Left cardiac atrium (tissue), 4 donors: Measurements from ENCODE around the gene RIPOR1. TPM values are rescaled to one million over a fixed set of nuclear protein-coding genes. Genes with fewer than 3 reads are reported as not detected.
"Not testable (repeated sequence)": the region's sequence is repeated elsewhere in the genome, so short reads cannot be mapped to it uniquely, and the experiment has no call there.

Experiments used
- ATAC-seq, 2 donors: fragments of 200-7000 bp; cut with Tn5 transposase; one replicate each; pipeline ENCODE4 v1.9.1; 2020; ENCODE audit warnings: mild to moderate bottlenecking in 2 of 2, moderate library complexity in 2 of 2
- DNase-seq: peaks from one replicate; pipeline ENCODE4 v3.0.0-alpha.2; 2020
- intact Hi-C, 2 donors: fragments of 100-400 bp; cut with DNase I; formaldehyde crosslinking; loops; one replicate each; pipeline versions ENCODE4 v1.14.1 to v1.15.1; 2022 to 2023
- long read RNA-seq: library from polyadenylated mRNA; unstranded; transcript quantifications from one replicate; pipeline ENCODE4 v2.0.0, GENCODE V29; 2021
- total RNA-seq, 2 donors: library from RNA; stranded (reverse); fragmentation: NEBNext Ultra II Directional; extraction: Animal tissue kit (Norgen Biotek cat#: 25700); gene quantifications; one replicate each; pipeline ENCODE4 v1.2.1, GENCODE V29; 2021
- donor health status: DM: no; HTN: yes; CAD: no.
- donor health status: DM: no; HTN: yes; CAD: no; lungs with severe emphysema.
- donor health status: DM: yes; HTN: yes; CAD: no.
- donor health status: Dilated cardiomyopathy.

The RIPOR1 gene, protein sequence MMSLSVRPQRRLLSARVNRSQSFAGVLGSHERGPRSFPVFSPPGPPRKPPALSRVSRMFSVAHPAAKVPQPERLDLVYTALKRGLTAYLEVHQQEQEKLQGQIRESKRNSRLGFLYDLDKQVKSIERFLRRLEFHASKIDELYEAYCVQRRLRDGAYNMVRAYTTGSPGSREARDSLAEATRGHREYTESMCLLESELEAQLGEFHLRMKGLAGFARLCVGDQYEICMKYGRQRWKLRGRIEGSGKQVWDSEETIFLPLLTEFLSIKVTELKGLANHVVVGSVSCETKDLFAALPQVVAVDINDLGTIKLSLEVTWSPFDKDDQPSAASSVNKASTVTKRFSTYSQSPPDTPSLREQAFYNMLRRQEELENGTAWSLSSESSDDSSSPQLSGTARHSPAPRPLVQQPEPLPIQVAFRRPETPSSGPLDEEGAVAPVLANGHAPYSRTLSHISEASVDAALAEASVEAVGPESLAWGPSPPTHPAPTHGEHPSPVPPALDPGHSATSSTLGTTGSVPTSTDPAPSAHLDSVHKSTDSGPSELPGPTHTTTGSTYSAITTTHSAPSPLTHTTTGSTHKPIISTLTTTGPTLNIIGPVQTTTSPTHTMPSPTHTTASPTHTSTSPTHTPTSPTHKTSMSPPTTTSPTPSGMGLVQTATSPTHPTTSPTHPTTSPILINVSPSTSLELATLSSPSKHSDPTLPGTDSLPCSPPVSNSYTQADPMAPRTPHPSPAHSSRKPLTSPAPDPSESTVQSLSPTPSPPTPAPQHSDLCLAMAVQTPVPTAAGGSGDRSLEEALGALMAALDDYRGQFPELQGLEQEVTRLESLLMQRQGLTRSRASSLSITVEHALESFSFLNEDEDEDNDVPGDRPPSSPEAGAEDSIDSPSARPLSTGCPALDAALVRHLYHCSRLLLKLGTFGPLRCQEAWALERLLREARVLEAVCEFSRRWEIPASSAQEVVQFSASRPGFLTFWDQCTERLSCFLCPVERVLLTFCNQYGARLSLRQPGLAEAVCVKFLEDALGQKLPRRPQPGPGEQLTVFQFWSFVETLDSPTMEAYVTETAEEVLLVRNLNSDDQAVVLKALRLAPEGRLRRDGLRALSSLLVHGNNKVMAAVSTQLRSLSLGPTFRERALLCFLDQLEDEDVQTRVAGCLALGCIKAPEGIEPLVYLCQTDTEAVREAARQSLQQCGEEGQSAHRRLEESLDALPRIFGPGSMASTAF
- total RNA-seq: 10 to 100 TPM; 66.2 to 80.9 TPM
- long read RNA-seq, partial matches to known transcripts: 36 of 40 reads
- long read RNA-seq, other reads (novel, unspliced or antisense): 4 of 40 reads

DNA sequence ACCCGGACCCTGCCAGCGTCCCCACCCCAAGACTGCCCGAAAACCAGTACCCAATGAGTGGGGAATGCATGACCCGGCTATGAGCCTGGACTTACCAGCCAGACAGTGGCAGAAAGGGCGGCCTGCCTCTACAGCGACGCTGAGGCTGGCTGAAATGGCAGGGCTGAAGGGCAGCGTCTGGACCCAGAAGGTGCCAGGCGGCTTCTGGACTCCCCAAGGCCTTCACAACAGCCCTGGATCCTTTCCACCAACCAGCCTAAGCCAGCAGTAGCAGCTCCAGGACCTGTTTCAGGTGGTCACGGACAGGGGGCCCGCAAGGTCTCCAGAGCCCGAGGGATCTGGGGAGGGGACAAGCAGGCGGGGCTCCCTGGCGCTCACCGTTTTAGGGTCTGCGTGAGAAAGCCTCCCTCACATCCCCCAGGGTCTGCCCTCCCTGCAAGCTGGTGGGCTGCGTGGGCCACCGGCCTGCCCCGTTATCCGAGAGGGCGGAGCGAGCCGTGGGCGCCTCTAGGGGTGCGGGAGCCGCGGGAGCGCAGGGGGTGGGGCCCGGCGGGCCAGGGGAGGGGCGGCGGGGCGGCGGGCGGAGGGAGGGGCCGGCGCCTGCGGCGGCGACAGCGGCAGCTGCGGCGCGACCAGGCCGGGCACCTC, at the start of gene RIPOR1:
Gene RIPOR1 (plus strand): TSS at position 608 of the 648 bp plus-strand sequence. CDS start 9,618 bp downstream, outside the sequence.
- intact Hi-C loops: loop anchor here (2.0 to 10.0 kb wide), 2 partner anchors 34 to 136 kb away; partner anchors contain the start of genes ACD (in 1 of the 2), C16orf86 (in 1 of the 2), CTCF (in 1 of the 2) and ENKD1 (in 1 of the 2)
- ATAC-seq (peak; percentile 60 to 76), DNase-seq (peak; percentile 79)

DNA sequence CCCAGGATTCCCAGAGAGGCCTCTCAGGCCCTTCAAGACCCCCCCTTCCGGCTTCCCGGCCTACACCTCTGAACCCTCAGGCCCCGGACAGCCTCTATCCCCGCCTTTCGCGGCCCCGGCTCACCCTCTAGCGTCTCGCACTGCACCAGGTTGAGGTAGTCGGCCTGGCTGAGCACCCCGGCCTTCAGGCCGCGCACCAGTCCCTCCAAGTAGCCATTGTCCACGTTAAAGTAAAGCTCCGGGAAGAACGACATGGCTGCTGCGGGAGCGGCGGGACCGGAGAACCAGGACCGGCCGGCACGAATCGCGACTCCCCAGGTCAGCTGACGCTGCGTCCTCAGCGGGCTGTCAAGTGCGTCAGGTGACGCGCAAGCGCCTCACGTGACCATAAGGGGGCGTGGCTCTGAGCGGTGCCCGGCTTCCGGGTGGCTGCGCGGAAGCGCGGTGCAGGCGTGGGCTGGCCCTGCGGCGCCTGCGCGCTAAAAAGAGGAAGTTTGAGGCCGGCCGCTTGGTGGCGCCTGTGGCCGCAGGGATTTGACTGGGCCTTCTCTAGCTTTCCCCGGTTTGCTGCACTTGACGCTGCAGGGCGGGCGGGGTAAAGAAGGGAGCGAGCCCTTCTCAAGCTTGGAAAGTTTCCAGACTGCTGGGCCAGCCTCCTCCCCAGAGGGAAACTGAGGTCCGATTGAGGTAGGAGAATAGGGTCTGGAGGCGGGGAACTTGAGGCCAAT, 47.6 kb upstream of the RIPOR1 start, which contains the start of gene ATP6V0D1:
Gene ATP6V0D1 (minus strand): TSS at position 325 of the 728 bp plus-strand sequence. CDS start 71 bp downstream, at position 254.
- peak; percentile 99 for DNase-seq
- intact Hi-C loops: no loop called here
- ATAC-seq: peak; percentile 96 to 97

DNA sequence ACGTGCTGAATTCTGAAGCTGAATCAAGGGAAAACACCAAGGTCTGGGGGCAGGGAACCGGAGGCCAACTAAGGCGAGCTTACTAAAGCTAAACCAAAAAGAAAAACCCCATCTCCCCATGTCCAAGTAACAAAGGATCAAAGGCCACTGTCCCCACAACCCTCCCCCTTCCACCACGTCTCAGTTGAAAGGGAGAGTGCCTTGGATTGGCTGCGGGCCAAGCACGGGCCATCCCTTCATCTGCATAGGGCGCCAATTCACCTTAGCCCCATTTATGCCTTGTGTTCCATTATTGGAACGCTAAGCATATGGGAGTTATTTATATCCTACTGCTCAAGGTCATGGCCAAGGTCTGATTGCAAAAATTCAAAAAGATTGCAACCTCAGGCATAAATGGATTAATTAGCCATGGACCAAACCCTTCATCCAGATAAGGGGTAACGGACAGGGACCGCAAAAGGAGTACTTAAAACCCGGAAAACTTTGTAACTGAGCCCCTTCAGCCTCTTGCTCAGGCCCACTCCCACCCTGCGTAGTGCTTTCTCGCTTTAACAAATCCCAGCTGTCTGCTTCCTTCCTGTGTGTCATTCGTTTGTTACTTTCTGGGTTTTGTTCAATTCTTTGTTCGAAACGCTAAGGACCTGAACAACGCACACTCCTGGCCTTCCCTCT, 46.9 kb upstream of the RIPOR1 start:
- intact Hi-C loops: no loop called here
- DNase-seq: peak; percentile 60
- peak; percentile 0 to 13 for ATAC-seq

DNA sequence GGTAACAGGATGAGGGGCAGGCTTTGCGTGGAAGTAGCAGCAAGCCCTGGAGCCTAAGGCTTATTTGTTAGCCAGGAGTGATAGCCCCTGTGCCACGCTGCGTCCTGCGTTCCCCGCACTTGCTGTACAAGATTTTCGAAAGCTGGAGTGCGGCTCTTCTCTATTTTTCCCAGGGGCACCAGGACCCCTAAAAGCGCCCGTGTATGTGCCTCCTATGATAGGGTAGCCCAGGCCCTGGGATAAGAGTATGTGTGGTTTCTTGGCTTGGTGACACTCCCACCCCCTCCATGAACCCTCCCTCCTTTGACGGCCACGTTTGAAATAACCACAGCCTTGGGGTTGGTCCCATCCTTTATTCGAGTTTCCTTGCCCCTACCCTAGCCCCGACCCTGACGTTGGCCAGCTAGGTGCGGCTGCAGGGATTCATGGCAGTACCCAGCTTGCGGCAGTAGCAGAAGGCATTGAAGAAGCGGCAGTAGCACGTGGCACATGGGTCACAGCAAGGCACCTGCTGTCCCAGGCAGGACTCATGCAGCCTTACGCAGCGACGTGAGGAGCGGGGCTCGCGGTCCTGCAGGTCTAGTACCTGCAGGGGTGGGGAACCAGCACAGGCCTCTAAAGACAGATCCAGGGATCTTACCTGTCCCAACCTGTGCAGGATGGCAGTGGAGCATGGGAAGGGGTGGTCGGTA, 46.2 kb upstream of the RIPOR1 start:
- intact Hi-C loops: no loop called here
- ATAC-seq (no peak), DNase-seq (peak; percentile 33)

DNA sequence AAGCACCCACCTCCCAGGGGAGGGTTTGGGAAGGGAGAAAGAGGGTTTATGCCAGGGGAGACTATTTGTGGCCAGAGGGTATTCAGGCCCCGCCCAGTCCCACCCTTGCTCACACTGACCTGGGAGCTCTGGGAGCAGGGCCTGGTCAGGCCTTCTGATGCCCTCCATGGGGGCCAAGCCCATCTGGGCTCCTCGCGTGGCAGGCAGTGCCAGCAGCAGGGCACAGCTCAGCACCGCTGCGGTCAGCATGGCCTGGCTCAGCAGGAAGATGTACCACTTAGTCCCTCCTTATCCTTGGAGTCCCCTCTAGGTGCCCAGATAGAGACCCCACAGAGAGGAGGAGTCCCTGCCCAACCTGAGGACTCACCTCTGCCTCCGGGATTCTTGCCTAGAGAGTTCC, 45.5 kb upstream of the RIPOR1 start, which contains the start of gene AGRP:
Gene AGRP (minus strand): TSS at position 398 of the 400 bp plus-strand sequence. CDS start 149 bp downstream, at position 249.
- DNase-seq (no peak), ATAC-seq (no peak)
- intact Hi-C loops: no loop called here

DNA sequence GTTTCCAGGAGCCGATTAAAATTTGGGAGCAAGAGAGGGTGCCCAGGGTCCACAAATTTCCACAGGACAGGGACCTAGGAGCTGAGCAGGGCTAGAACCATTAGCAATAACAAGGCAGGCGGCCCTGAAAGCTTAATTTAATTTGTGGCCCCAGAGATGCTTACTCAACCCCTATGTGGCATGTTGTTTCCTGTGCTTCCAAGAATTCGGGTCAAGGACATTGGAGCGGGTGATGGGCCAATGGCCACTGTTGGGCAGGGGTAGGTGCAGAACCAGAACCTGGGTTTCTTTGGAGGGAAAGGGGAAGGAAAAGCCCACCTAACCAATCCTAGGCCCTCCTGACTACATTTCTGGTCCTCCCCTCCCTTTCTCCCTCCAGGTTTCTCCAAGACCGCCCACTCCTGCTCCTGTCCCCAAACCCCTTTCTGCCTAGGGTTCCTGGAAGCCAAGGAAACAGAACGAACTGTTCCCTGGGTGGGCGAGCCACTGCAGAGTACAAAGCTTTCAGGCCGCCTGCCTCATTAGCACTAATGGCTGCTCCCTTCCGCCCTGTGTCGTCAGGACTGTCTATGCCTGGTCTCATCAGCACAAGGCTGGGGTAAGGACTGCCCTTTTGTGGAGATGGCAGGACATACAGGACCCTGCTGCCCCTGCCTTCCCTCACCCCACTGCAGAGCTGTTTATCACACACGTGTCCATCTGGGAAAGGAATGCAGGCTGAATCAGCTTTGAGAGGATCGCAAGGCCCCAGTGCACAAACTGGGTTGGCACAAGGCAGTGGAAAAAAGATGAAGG, 44.7 kb upstream of the RIPOR1 start:
- ATAC-seq: no peak
- no peak for DNase-seq
- intact Hi-C loops: no loop called here

DNA sequence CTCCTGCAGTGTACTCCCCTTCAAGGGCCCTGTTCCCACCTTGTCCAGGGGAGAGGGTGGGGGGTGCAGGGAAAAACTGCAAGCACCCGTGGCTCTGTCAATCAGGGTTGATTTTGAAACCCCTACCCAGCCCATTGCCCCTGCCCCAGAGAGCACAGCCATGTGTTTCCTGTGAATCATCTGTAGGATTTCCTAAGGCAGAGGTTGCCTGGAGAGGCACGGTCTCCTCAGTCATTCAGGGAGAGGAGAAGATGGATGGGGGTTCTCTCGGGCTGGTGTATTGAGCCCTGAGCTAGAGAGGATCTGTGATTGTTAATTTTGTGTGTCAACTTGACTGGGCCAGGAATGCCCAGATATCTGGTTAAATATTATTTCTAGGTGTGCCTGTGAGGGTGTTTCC, 41.8 kb upstream of the RIPOR1 start:
- intact Hi-C loops: loop anchor here in 1 of 2 donors (5.0 kb wide), 1 partner anchor 240 kb away; no protein-coding TSS in a partner anchor
- no peak for DNase-seq
- ATAC-seq: no peak

DNA sequence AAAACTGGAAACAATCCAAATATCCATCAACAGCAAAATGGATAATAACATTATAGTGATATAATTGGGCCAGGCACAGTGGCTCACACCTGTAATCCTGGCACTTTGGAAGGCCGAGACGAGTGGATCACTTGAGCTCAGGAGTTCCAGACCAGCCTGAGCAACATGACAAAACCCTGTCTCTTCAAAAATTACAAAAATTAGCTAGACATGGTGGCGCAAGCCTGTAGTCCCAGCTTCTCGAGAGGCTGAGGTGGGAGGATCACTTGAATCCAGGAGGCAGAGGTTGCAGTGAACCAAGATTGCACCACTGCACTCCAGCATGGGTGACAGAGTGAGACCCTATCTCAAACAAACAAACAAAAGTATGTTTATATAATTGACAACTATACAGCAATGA, 41.1 kb upstream of the RIPOR1 start:
- intact Hi-C loops: loop anchor here in 1 of 2 donors (5.0 kb wide), 1 partner anchor 240 kb away; no protein-coding TSS in a partner anchor

DNA sequence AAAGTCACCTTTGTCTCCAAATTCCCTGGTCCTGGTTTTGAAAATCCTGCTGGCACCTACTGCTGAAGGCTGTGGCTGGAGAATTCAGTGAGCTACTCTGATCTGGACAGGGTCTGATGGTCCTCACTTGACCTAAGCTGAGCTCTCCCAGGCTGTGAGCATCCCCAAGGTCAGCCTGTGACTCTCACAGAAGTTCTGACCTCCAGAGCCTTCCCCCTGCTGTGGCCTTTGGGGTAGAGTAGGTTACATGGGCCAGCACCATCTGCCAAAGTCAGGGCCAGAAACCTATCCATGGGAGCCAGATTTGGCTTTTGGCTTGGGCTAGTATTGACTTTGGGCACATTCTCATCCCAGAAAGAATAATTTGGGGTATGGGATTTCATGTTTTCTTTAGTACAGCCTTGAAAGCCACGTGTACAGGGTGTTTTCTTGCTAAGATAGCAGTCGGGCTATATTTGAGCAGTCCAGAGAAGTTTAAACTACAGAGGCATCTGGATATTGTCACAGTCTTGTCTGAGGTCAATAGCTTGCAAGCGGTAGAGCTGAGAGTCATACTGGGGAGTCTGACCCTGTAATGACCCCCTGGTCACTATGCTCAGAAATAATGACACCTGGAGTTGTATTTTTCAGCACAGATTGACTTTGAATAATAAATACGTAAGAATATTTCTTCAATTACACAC, 39.1 kb upstream of the RIPOR1 start:
- ATAC-seq: peak in 1 of 2 donors; percentile 6
- intact Hi-C loops: loop anchor here in 1 of 2 donors (5.0 kb wide), 1 partner anchor 238 kb away; no protein-coding TSS in a partner anchor
- no peak for DNase-seq

More for the DNA sequence above, 41.1 kb upstream of the RIPOR1 start:
- not testable (repeated sequence) for ATAC-seq, DNase-seq

DNA sequence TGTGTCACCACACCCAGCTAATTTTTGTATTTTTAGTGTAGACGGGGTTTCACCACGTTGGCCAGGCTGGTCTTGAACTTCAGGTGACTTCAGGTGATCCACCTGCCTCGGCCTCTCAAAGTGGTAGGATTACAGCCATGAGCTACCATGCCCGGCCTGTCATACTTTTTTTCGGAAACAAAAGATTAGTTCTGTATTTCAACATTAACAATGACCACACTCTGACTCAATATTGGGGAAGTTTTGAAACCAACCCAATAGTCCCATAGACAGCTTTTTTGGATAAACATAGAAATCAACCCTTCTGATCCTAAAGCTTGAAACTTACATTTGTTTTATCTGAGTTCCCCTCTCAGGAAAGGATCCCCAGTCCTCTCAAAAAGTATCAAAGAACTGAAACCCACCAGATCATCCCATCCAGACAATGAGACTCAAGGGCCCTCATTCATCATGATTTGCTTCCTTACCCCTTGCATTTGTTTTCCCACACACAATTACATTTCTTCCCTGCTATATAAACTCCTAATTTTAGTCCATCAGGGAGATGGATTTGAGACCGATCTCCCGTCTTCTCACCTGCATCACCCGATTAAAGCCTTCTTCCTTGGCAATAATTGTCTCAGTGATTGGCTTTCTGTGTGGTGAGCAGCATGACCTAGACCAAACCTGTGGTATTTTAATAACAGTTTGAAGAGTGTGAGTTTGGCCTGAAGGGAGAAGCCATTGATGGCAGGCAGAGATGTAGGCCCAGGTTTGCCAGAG, 38.1 kb upstream of the RIPOR1 start:
- ATAC-seq (no peak), DNase-seq (no peak)
- intact Hi-C loops: no loop called here

DNA sequence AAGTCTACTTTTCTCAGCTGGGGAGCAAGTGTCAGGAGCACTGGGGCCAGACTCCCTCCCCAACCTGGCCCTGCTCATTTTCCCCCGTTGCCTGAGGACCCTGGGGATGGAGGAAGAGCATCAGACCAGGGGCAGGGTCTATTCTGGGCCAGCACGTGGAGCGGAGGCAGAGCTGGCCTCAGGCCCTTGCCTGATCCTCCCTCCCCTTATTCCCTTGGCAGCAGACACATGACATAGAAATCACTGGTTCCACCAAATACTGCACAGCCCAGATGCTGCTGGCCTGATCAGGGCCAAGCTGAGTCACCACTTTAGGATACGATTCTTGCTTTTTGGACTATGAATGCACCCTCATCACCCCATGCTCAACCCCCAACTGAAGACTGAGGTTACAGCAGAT, 29.5 kb upstream of the RIPOR1 start:
- intact Hi-C loops: no loop called here
- ATAC-seq: peak; percentile 68 to 84
- no peak for DNase-seq

DNA sequence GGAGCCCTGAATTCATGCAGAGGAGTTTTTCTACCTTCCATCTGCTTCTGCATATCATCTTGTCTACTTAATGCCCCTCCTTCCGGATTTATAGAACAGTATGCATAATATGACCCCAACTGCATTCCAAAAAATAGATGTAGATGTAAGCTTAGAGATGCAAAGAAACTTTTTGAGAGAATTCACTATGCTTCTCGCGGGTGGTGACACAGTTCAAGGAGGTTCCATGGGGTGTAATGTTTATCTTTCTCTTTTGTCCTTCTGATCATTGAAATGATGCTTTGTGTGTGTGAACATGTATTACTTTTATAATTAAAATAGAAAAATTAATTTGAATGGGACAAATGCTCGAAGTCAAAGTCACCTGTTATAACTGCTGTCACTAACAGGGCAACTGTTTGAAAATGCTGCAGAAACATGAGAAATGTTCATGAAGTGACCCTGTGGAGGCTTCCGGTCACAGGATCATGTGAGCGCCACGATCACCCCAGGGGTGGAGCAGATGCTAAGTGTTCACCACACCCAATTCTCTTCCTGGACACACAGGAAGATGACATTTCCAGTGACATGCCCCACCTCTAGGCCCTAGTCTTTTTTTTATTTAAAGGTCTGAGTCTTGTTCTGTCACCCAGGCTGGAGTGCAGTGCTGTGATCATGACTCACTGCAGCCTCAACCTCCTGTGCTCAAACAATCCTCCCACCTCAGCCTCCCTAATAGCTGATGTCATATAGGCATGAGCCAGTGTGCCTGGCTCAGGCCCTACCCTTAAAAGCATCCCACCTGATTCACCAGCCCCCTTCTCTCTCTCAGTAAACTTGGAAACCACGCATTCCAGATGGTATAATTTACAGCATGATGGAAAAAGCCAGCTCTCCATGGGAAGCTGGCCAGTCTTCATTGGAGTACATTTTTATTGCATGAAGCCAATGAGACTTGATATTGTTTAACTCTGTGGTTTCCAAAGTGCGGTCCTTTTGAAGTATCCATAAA, 24.3 kb upstream of the RIPOR1 start:
- ATAC-seq: peak; percentile 44 to 88
- DNase-seq: peak; percentile 64
- intact Hi-C loops: no loop called here

DNA sequence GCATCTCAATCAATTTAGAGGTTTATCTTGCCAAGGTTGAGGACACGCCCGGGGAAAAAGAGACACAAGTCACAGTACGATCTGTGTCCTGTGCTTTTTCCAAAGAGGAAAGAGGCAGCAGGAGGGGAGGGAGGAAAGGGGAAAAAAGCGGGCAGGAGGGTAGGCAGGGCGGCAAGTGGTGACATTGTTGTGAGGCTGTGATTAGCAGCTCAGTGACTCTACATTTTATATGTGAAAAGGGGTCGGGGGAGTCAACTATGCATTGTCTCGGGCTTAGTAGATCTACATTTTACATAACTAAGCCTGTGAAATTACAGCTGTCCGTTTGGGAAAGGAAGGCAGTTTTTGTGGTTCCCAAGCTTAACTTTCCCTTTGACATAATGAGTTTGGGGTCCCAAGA, 22.2 kb upstream of the RIPOR1 start:
- DNase-seq (no peak), ATAC-seq (no peak)
- intact Hi-C loops: no loop called here
